ENCODE measurements around the gene TAPBP. TPM values are rescaled to one million over a fixed set of nuclear protein-coding genes. Genes with fewer than 3 reads are reported as not detected.

Gene TAPBP
- total RNA-seq, 2 donors from 2014 or later: 7.0 to 11.1 TPM

GRCh38 chr6:33333666-33334065 lies 19.8 kb upstream of the TAPBP start:
- peaks cover 1% of the 10 kb centered on the region for H3K27me3 Mint-ChIP-seq (ENCODE audit: insufficient read depth)
- WGBS, 2 experiments (ENCODE audit: insufficient coverage in 1 of 2, insufficient read length in 1 of 2): 99 to 100% methylated on average over 2 to 4 of the region's 4 CpGs

DNA sequence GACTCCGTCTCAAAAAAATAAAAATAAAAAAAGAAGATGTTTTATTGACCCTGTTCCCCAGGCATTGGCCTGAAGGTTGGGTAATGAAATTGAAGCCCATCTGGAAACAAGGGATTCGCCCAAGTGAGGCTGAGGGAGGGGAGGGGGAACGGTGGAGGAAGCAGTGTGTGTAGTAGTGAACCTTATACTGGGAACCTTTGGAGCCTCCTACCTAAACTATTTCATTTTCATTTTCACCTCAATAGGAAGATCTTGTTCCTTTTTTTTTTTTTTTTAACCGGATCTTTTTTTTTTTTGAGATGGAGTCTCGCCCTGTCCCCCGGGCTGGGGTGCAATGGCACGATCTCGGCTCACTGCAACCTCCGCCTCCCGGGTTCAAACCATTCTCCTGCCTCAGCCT lies 16.9 kb upstream of the TAPBP start:
- no peaks in the 10 kb centered on the region for H3K27me3 ChIP-seq (ENCODE audit: control insufficient read depth, insufficient read depth, low read length, poor library complexity, severe bottlenecking)
- TF ChIP-seq CTCF (conservative IDR thresholded peaks at IDR 0.05): no peak
- no peaks in the 10 kb centered on the region for H3K9me3 ChIP-seq (ENCODE audit: control insufficient read depth, low read length)
- DNase-seq: no peak
- Mint-ChIP-seq H3K4me3 (no peak overlapping the region), H3K4me1 (no peaks in the 10 kb centered on the region), H3K36me3 (ENCODE audit: low read depth) (no peaks in the 10 kb centered on the region), H3K9me3 (no peaks in the 10 kb centered on the region), H3K27ac (no peak overlapping the region), H3K27me3 (ENCODE audit: insufficient read depth) (peaks cover 1% of the 10 kb centered on the region)
- whole genome bisulfite sequencing, 2 experiments (ENCODE audit: insufficient coverage in 1 of 2, insufficient read length in 1 of 2): 96 to 98% methylated on average over 5 to 10 of the region's 10 CpGs
- H3K27ac ChIP-seq (ENCODE audit: low read depth, low read length): no peak overlapping the region
- no peaks in the 10 kb centered on the region for H3K36me3 ChIP-seq (ENCODE audit: control insufficient read depth, insufficient read depth, low read length)
- H3K9ac ChIP-seq (ENCODE audit: extremely low read depth, low read length, poor library complexity, severe bottlenecking): no peak overlapping the region
- H3K4me1 ChIP-seq (ENCODE audit: control insufficient read depth, insufficient read depth, low read length): no peaks in the 10 kb centered on the region
- H3K4me3 ChIP-seq (ENCODE audit: low read length): no peak overlapping the region

More at GRCh38 chr6:33333666-33334065, 19.8 kb upstream of the TAPBP start:
- H3K9me3 Mint-ChIP-seq: no peaks in the 10 kb centered on the region
- no peaks in the 10 kb centered on the region for H3K36me3 Mint-ChIP-seq (ENCODE audit: low read depth)
- Histone ChIP-seq H3K4me3 (ENCODE audit: low read length) (no peak overlapping the region), H3K9me3 (ENCODE audit: control insufficient read depth, low read length) (no peaks in the 10 kb centered on the region), H3K4me1 (ENCODE audit: control insufficient read depth, insufficient read depth, low read length) (no peaks in the 10 kb centered on the region), H3K9ac (ENCODE audit: extremely low read depth, low read length, poor library complexity, severe bottlenecking) (no peak overlapping the region), H3K36me3 (ENCODE audit: control insufficient read depth, insufficient read depth, low read length) (no peaks in the 10 kb centered on the region), H3K27me3 (ENCODE audit: control insufficient read depth, insufficient read depth, low read length, poor library complexity, severe bottlenecking) (no peaks in the 10 kb centered on the region), H3K27ac (ENCODE audit: low read depth, low read length) (no peak overlapping the region)
- no peak for DNase-seq
- H3K4me1 Mint-ChIP-seq: no peaks in the 10 kb centered on the region
- no peak overlapping the region for H3K4me3 Mint-ChIP-seq
- no peak for TF ChIP-seq CTCF (conservative IDR thresholded peaks at IDR 0.05)
- H3K27ac Mint-ChIP-seq: no peak overlapping the region

DNA sequence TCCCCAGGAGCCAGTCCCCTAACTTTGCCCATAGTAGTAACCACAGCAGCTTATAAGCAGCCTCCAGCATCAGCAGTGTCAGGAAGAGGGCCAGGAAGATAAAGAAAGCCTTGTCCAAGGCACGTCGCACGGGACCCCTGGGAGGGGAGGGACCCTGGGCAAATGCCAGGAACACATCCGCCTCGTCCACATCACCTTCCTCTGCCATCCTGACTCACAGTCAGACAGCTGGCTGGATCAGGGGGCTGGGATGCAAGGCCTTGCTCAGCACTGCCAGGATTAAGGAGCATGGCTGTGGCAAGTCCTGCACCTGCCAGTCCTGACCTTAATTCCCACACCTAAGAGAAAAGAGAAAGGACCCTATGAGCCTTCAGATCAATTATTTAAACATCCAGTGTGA lies 15.2 kb upstream of the TAPBP start:
- H3K9me3 Mint-ChIP-seq: no peaks in the 10 kb centered on the region
- Histone ChIP-seq H3K27me3 (ENCODE audit: control insufficient read depth, insufficient read depth, low read length, poor library complexity, severe bottlenecking) (no peaks in the 10 kb centered on the region), H3K9me3 (ENCODE audit: control insufficient read depth, low read length) (no peaks in the 10 kb centered on the region), H3K27ac (ENCODE audit: low read depth, low read length) (no peak overlapping the region), H3K4me1 (ENCODE audit: control insufficient read depth, insufficient read depth, low read length) (no peaks in the 10 kb centered on the region), H3K36me3 (ENCODE audit: control insufficient read depth, insufficient read depth, low read length) (no peaks in the 10 kb centered on the region), H3K4me3 (ENCODE audit: low read length) (no peak overlapping the region), H3K9ac (ENCODE audit: extremely low read depth, low read length, poor library complexity, severe bottlenecking) (no peak overlapping the region)
- no peak overlapping the region for H3K4me3 Mint-ChIP-seq
- peaks cover 1% of the 10 kb centered on the region for H3K27me3 Mint-ChIP-seq (ENCODE audit: insufficient read depth)
- H3K36me3 Mint-ChIP-seq (ENCODE audit: low read depth): no peaks in the 10 kb centered on the region
- no peak overlapping the region for H3K27ac Mint-ChIP-seq
- 90% methylated on average over 5 of the region's 5 CpGs; no CpG with 5 or more reads in 1 of the 2 experiments for WGBS, 2 experiments (ENCODE audit: insufficient coverage in 1 of 2, insufficient read length in 1 of 2)
- peaks cover 3% of the 10 kb centered on the region for H3K4me1 Mint-ChIP-seq
- TF ChIP-seq CTCF (conservative IDR thresholded peaks at IDR 0.05): no peak
- DNase-seq: no peak

Data from endodermal cell (in vitro differentiated cells).